SK-N-MC (cell line): ENCODE data around the gene ERVK3-1.

Experiments
- DNase-seq: peaks from one replicate; pipeline ENCODE4 v3.0.0-alpha.2; 2011; ENCODE audit warnings: low read depth, low spot score
- H3K27ac ChIP-seq: fragments of 200-600 bp; sonication (generic); 2 replicates; pipeline ENCODE4 v1.5.1; 2016; ENCODE audit warnings: mixed run types
- H3K36me3 ChIP-seq: fragments of 200-600 bp; sonication (generic); 2 replicates; pipeline ENCODE4 v1.6.1; 2017; ENCODE audit warnings: antibody characterized with exemption, low read length, mixed read lengths; ENCODE audit not compliant: insufficient read depth
- H3K4me3 ChIP-seq: fragments of 200-600 bp; sonication (generic); 2 replicates; pipeline ENCODE4 v1.5.1; 2016
- H3K9ac ChIP-seq: fragments of 200-600 bp; sonication (generic); 2 replicates; pipeline ENCODE4 v1.8.0; 2017; ENCODE audit warnings: mixed run types, mixed read lengths; ENCODE audit not compliant: insufficient read length
- H3K9me3 ChIP-seq: fragments of 200-600 bp; sonication (generic); 2 replicates; pipeline ENCODE4 v1.6.1; 2017; ENCODE audit warnings: low read depth, mild to moderate bottlenecking, antibody characterized with exemption, low read length, moderate library complexity, mixed read lengths
- EZH2 ChIP-seq: fragments of 200-600 bp; sonication (generic); IDR thresholded peaks from one replicate; pipeline ENCODE4 v1.6.1; 2017; ENCODE audit warnings: antibody characterized with exemption
- FOXP2 ChIP-seq: optimal IDR thresholded peaks from 2 replicates; pipeline ENCODE3; 2011; ENCODE audit warnings: mild to moderate bottlenecking, moderate library complexity; ENCODE audit not compliant: insufficient read depth; ENCODE audit errors: extremely low read length, control extremely low read depth
- POLR2AphosphoS5 ChIP-seq: IDR thresholded peaks from 2 replicates; pipeline ENCODE4 v1.6.1; 2012; ENCODE audit warnings: mild to moderate bottlenecking, low read depth, low read length, borderline replicate concordance

ERVK3-1 gene

GRCh38 chr19:58361900-58362271 is 56.7 kb downstream of the ERVK3-1 start:
- DNase-seq: no peak
- Histone ChIP-seq H3K27ac (peak overlapping the region; percentile 92), H3K9me3 (no peaks in the 10 kb centered on the region), H3K9ac (peak overlapping the region; percentile 99), H3K36me3 (no peaks in the 10 kb centered on the region), H3K4me3 (peak overlapping the region; percentile 100)
- TF ChIP-seq EZH2 (no peak), POLR2AphosphoS5 (no peak), FOXP2 (no peak)

- H3K27ac ChIP-seq: peak within 1 kb of the TSS; percentile 92
- H3K36me3 ChIP-seq: no peaks in the 10 kb centered on the region
- peak; percentile 96 for TF ChIP-seq POLR2AphosphoS5
- TF ChIP-seq FOXP2: no peak
- no peaks in the 10 kb centered on the region for H3K9me3 ChIP-seq
- H3K4me3 ChIP-seq: peak within 1 kb of the TSS; percentile 100
- peak within 1 kb of the TSS; percentile 99 for H3K9ac ChIP-seq
- DNase-seq: peak; percentile 67
Measured at GRCh38 chr19:58362272-58362994, 57.3 kb downstream of the ERVK3-1 start, which contains the start of gene ZNF497. TSS of gene ZNF497 (minus strand) at chr19:58362751. CDS start at chr19:58357635, 5,116 bp downstream.

- Histone ChIP-seq H3K9me3 (no peaks in the 10 kb centered on the region), H3K36me3 (no peaks in the 10 kb centered on the region), H3K4me3 (no peak overlapping the region), H3K9ac (no peak overlapping the region), H3K27ac (no peak overlapping the region)
- TF ChIP-seq POLR2AphosphoS5 (no peak), FOXP2 (no peak), EZH2 (no peak)
- no peak for DNase-seq
Measured at GRCh38 chr19:58364146-58364545, 59.0 kb downstream of the ERVK3-1 start.
